Measurements from ENCODE around the gene PDE6B. TPM values are rescaled to one million over a fixed set of nuclear protein-coding genes. Genes with fewer than 3 reads are reported as not detected.

PDE6B gene
- total and polyA plus RNA-seq, 5 donors, result 3.6 to 7.5 (median 7.0) TPM

DNA sequence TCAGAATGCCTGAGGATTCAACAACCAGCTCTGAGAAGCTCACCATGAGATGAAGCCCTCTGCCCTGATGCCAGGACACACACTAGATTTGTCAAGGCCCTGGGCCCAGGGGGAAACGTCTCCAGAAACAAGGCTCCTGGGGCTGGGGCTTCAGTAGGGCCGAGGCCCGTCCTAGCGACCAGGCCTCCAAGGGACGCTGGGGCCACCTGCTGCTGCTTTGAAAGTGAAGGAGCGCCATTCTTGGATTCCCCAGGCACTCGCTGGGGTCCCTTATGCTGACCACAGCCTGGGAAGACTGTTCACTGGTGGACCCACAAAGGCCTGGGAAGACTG, 23.9 kb downstream of the PDE6B start:
- ATAC-seq, result no peak
- H3K27ac ChIP-seq (ENCODE audit: low read length), result no peak overlapping the region
- no peak overlapping the region for H3K4me3 ChIP-seq (ENCODE audit: low read length)
- H3K27me3 ChIP-seq (ENCODE audit: control insufficient read depth, insufficient read depth), result no peaks in the 10 kb centered on the region
- H3K9me3 ChIP-seq (ENCODE audit: control insufficient read depth, low read length), result no peaks in the 10 kb centered on the region
- no peaks in the 10 kb centered on the region for H3K4me1 ChIP-seq (ENCODE audit: control insufficient read depth, insufficient read depth, low read length)
- 87% methylated on average over 7 of the region's 7 CpGs for WGBS
- intact Hi-C loops (cut with DNase I), result no loop called here
- DNase-seq, result peak in 1 of 3 donors; percentile 21

DNA sequence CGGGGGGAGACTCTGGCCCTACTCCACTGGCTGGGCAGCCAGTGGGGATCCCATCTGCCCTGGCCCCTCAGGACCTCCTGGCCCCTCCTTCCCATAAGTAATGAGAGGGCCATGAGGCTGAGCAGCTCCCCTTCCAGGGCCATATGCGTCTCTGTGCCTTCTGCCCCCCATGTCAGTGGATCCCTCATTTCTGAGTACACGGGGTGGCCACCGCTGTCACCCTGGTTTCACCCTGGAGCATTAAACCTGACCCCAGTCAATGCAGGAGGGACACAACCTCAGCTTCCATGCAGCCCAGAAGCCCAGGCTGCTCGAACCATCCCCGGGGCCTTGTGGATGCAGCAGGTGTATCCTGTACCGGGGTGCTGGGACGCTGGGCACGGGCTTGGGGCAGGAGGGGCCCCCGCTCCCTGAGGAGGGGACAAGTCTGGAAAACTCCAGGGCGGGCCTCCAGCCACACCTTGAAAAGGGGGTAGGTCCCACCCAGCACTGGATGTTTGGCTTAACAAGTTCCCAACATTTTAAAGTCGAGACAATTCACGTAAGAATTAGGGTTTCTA, 24.5 kb downstream of the PDE6B start:
- peak in 2 of 3 donors; percentile 10 to 46 for DNase-seq
- Histone ChIP-seq H3K27me3 (ENCODE audit: control insufficient read depth, insufficient read depth) (no peaks in the 10 kb centered on the region), H3K27ac (ENCODE audit: low read length) (no peak overlapping the region), H3K4me3 (ENCODE audit: low read length) (no peak overlapping the region), H3K9me3 (ENCODE audit: control insufficient read depth, low read length) (no peaks in the 10 kb centered on the region), H3K4me1 (ENCODE audit: control insufficient read depth, insufficient read depth, low read length) (no peaks in the 10 kb centered on the region)
- no peak for ATAC-seq
- intact Hi-C loops (cut with DNase I), result no loop called here
- 86% methylated on average over 13 of the region's 13 CpGs for WGBS

DNA sequence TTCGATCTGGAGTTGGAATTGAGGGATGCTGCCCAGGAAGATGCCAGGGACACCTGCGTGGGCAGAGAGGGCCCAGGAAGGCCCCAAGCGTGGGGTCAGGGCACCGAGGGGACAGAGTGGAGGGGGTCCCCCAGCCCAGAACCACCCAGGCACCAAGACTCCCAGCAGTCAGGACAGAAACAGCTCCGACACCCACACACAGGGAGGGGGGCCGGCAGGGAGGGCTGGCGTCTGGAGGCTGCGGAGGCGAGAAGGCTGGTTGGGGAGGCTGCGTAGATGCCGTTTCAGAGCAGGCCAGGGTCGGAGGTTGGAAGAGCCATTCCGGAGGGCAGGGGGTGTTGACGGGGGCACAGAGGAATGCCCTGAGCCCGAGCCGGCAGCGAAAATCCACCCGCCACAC, 25.1 kb downstream of the PDE6B start:
- no peak overlapping the region for H3K27ac ChIP-seq (ENCODE audit: low read length)
- H3K4me3 ChIP-seq (ENCODE audit: low read length), result no peak overlapping the region
- no peaks in the 10 kb centered on the region for H3K9me3 ChIP-seq (ENCODE audit: control insufficient read depth, low read length)
- peak in 2 of 3 donors; percentile 7 to 48 for DNase-seq
- no peak for ATAC-seq
- no peaks in the 10 kb centered on the region for H3K27me3 ChIP-seq (ENCODE audit: control insufficient read depth, insufficient read depth)
- WGBS, result 63% methylated on average over 18 of the region's 18 CpGs
- intact Hi-C loops (cut with DNase I), result no loop called here
- no peaks in the 10 kb centered on the region for H3K4me1 ChIP-seq (ENCODE audit: control insufficient read depth, insufficient read depth, low read length)

DNA sequence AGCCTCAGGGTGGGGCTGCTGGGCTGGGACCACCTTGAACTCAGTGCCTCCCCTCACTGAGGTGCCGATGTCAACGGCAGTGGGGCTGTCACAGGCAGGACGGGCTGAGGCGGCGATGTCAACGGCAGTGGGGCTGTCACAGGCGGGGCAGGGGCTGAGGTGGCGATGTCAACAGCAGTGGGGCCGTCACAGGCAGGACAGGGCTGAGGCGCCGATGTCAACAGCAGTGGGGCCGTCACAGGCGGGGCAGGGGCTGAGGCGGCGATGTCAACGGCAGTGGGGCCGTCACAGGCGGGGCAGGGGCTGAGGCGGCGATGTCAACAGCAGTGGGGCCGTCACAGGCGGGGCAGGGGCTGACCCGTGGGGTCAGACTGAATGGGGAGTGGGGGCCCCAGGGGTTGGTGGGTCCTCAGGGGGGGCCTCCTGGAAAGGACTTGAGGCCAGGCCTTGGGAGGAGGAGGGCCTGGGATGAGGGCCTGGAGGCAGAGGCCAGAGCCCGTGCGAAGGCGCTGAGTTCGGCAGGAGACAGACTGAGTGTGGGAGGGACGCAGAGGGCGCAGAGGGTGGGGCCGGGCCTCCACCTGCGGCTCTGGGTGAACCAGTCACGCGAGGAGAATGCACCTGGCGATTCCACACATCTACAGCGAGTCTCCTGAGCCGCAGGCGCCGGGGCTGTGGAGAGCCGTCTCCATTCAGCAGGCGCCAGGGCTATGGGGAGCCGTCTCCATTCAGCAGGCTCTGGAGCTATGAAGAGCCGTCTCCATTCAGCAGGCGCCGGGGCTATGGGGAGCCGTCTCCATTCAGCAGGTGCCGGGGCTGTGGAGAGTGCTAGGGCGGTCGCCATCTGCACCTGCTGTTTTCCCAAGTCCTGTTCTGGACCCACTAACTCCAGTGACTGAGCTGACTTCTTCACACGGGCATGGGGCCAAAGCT, 25.8 kb downstream of the PDE6B start:
- no peak overlapping the region for H3K27ac ChIP-seq (ENCODE audit: low read length)
- H3K4me3 ChIP-seq (ENCODE audit: low read length), result no peak overlapping the region
- WGBS, result 23% methylated on average over 49 of the region's 49 CpGs
- ATAC-seq (no peak), DNase-seq (peak in 2 of 3 donors; percentile 10 to 49)
- H3K4me1 ChIP-seq (ENCODE audit: control insufficient read depth, insufficient read depth, low read length), result no peaks in the 10 kb centered on the region
- intact Hi-C loops (cut with DNase I), result no loop called here
- no peaks in the 10 kb centered on the region for H3K27me3 ChIP-seq (ENCODE audit: control insufficient read depth, insufficient read depth)
- H3K9me3 ChIP-seq (ENCODE audit: control insufficient read depth, low read length), result no peaks in the 10 kb centered on the region

DNA sequence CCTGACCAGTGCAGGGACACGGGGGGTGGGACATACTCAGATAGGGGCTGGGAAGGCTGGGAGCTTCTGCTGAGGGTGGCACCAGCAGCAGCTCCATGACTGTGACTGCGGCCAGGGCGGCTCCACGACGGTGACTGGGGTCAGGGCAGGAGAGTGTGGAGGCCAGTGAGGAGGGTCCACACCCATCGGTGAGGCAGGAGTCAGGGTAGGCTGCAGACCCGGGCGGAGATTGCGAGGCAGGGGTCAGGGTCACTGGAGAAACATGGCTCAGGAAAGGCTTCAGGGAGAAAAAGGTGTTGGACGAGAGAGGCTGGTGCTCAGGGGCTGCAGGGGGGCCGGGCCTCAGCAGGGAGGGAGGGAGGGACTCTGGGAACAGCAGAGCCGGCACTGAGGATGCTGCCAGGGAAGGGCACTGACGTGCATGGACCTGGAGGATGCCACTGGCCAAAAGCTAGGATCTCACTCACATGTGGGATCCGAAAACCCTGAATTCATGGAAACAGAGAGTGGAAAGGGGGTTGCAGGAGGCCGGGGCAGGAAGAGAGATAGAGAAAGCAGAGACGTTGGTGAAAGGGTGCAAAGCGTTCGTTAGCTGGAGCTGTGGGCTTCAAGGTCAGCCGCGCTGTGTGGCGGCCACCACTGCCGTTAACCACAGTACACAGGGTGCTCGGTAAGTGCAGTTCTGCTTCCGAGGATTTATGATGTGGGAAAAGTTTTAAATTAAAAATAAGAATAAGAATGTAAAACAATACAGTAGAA, 26.7 kb downstream of the PDE6B start:
- ATAC-seq, result no peak
- 63% methylated on average over 24 of the region's 24 CpGs for WGBS
- peak in 2 of 3 donors; percentile 3 to 20 for DNase-seq
- no peaks in the 10 kb centered on the region for H3K9me3 ChIP-seq (ENCODE audit: control insufficient read depth, low read length)
- intact Hi-C loops (cut with DNase I), result no loop called here
- H3K4me3 ChIP-seq (ENCODE audit: low read length), result no peak overlapping the region
- H3K27me3 ChIP-seq (ENCODE audit: control insufficient read depth, insufficient read depth), result no peaks in the 10 kb centered on the region
- H3K4me1 ChIP-seq (ENCODE audit: control insufficient read depth, insufficient read depth, low read length), result no peaks in the 10 kb centered on the region
- no peak overlapping the region for H3K27ac ChIP-seq (ENCODE audit: low read length)

DNA sequence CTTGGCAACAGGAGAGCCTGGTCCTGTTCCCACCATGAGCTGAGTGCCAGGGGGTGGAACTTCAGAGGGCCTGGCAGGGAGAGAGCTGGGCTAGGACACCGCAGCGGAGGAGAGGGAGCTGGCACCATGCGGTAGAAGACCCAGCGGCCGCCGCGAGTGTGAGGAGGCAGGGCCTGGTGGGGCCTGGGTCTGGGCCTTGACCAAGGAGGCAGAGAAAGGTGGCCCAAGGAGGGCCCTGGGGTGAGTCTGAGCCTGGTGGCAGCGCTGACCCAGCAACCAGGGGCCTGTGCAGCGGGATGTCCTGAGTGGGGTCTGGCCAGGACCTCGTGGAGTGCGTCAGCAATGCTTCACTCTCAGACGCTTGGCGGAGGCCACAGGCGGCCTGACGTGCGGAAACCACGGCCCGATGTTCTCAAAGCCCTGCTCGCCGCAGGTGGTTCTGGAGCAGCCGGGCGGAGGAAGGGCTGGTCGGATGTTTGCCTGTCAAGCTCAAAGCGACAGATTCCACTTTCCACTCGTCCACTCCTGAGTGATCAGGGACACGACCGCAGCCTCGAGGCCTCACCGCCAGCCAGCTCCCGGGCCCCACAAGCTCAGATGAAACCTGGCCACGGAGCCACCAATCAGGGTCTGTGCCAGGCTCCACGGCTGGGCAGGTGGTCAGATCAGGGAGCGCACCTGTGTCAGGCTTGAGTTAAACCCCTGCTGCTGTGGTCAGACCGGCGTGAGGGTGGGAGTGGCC, 27.9 kb downstream of the PDE6B start:
- H3K4me1 ChIP-seq (ENCODE audit: control insufficient read depth, insufficient read depth, low read length), result no peaks in the 10 kb centered on the region
- no peak overlapping the region for H3K4me3 ChIP-seq (ENCODE audit: low read length)
- H3K27ac ChIP-seq (ENCODE audit: low read length), result no peak overlapping the region
- intact Hi-C loops (cut with DNase I), result no loop called here
- whole genome bisulfite sequencing, result 88% methylated on average over 35 of the region's 35 CpGs
- DNase-seq (peak in 1 of 3 donors; percentile 43), ATAC-seq (no peak)
- H3K27me3 ChIP-seq (ENCODE audit: control insufficient read depth, insufficient read depth), result no peaks in the 10 kb centered on the region
- H3K9me3 ChIP-seq (ENCODE audit: control insufficient read depth, low read length), result no peaks in the 10 kb centered on the region

DNA sequence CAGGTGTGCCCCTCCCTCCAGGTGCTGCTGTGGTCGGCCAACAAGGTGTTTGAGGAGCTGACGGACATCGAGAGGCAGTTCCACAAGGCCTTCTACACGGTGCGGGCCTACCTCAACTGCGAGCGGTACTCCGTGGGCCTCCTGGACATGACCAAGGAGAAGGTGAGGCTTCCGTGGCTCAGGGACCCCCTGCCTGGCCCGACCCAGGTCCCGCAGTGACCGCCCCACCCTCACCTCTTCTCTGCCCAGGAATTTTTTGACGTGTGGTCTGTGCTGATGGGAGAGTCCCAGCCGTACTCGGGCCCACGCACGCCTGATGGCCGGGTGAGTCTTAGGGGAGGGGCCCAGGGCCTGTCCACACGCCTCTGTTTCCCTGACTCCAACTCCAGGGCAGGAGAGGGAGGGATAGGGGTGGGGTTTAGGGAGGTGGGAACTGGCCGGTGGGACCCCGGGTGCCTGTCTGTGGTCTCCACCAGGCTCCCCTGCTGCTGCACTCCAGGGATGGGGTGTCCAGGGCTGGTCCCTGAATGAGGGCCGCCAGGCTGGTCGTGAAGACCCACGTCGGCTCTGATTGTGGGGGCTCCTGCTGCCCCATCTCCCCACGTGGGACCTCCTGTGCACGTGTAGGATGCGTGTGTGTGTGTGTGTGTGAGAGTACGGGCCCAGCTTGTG, 28.6 kb downstream of the PDE6B start:
- intact Hi-C loops (cut with DNase I), result no loop called here
- no peaks in the 10 kb centered on the region for H3K4me1 ChIP-seq (ENCODE audit: control insufficient read depth, insufficient read depth, low read length)
- 87% methylated on average over 29 of the region's 29 CpGs for whole genome bisulfite sequencing
- no peak overlapping the region for H3K27ac ChIP-seq (ENCODE audit: low read length)
- no peaks in the 10 kb centered on the region for H3K9me3 ChIP-seq (ENCODE audit: control insufficient read depth, low read length)
- ATAC-seq (no peak), DNase-seq (no peak)
- no peak overlapping the region for H3K4me3 ChIP-seq (ENCODE audit: low read length)
- H3K27me3 ChIP-seq (ENCODE audit: control insufficient read depth, insufficient read depth), result no peaks in the 10 kb centered on the region

DNA sequence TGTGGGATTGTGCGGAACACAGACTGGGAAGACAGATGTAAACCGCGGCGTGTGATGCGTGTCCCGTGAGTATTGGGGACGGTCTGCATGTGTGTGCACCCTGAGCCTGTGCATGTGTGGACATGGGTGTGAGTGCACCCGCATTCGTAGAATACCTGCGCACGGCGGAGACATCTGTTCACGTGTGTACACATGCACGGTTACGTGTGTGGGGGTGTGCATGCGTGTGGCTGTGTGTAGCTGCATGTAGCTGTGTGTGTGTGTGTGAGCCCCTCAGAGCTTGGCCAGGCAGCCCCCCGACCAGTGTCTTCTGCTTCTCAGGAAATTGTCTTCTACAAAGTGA, 29.1 kb downstream of the PDE6B start:
- ATAC-seq (no peak), DNase-seq (peak in 1 of 3 donors; percentile 55)
- Histone ChIP-seq H3K27me3 (ENCODE audit: control insufficient read depth, insufficient read depth) (no peaks in the 10 kb centered on the region), H3K27ac (ENCODE audit: low read length) (no peak overlapping the region), H3K9me3 (ENCODE audit: control insufficient read depth, low read length) (no peaks in the 10 kb centered on the region), H3K4me3 (ENCODE audit: low read length) (no peak overlapping the region), H3K4me1 (ENCODE audit: control insufficient read depth, insufficient read depth, low read length) (no peaks in the 10 kb centered on the region)
- intact Hi-C loops (cut with DNase I), result no loop called here
- 93% methylated on average over 17 of the region's 17 CpGs for WGBS

DNA sequence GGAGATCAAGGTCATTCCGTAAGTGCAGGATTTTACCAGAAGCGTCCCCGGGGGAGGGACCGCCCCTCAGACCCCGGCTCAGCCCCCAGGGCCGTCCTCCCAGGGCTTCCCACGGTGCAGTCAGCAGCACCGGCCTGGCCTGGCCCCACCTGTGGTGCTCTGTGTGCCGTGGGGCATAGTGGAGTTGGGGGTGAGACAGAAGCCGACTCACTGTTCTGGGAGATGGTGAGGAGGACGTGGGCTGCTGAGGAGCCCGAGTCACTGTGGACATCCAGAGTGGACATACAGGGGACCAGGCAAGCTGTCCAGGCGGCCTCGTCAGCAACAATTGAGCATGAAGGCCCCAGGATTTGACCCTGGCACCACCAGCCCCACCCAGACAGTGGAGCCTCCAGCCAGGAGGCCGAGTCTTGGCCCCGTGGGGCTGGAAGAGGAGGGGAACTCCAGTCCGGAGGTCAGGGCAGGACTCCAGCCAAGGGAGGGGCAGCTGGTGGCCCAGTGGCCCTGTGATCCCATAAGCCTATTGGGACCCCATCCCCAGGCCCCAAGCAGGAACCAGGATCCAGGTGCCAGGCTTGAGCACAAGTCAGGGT, 29.6 kb downstream of the PDE6B start:
- WGBS, result 56% methylated on average over 17 of the region's 17 CpGs
- ATAC-seq (no peak), DNase-seq (peak in 1 of 3 donors; percentile 40)
- no peaks in the 10 kb centered on the region for H3K9me3 ChIP-seq (ENCODE audit: control insufficient read depth, low read length)
- H3K4me3 ChIP-seq (ENCODE audit: low read length), result no peak overlapping the region
- intact Hi-C loops (cut with DNase I), result no loop called here
- no peak overlapping the region for H3K27ac ChIP-seq (ENCODE audit: low read length)
- no peaks in the 10 kb centered on the region for H3K4me1 ChIP-seq (ENCODE audit: control insufficient read depth, insufficient read depth, low read length)
- H3K27me3 ChIP-seq (ENCODE audit: control insufficient read depth, insufficient read depth), result no peaks in the 10 kb centered on the region

DNA sequence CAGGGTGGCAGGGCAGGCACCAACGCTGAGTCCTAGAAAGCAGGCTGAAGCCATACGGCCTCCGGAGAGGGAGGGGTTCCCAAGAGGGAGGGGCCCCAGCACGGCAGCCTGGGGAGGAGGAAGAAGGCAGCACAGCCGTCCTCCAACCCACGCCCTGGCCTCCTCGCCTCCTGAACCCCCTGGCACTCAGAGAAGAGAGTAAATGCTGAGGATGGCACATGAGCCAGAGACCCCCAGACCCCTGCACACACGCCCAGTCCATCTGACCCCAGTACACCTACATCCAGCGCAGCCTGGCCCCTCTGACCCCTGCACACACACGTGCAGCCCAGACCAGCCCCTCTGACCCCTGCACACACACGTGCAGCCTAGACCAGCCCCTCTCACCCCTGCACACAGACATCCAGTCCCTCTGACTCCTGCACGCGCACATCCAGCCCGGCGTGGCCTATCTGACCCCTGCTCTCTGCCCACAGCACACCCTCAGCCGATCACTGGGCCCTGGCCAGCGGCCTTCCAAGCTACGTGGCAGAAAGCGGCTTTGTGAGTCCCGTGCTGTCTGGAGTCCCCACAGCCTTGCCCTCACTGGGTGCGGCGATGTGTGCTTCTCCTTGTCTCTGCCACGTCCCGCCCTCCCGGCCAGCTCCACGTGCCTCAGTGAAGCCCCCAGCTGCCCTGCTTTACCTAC, 30.2 kb downstream of the PDE6B start:
- ATAC-seq, result no peak
- Histone ChIP-seq H3K4me3 (ENCODE audit: low read length) (no peak overlapping the region), H3K27me3 (ENCODE audit: control insufficient read depth, insufficient read depth) (no peaks in the 10 kb centered on the region), H3K9me3 (ENCODE audit: control insufficient read depth, low read length) (no peaks in the 10 kb centered on the region), H3K27ac (ENCODE audit: low read length) (no peak overlapping the region), H3K4me1 (ENCODE audit: control insufficient read depth, insufficient read depth, low read length) (no peaks in the 10 kb centered on the region)
- DNase-seq, result peak in 1 of 3 donors; percentile 44
- intact Hi-C loops (cut with DNase I), result no loop called here
- 68% methylated on average over 26 of the region's 26 CpGs for WGBS

All from right cardiac atrium (tissue), 5 donors.